K562 (cell line): ENCODE results near the gene LRIF1. TPM values are rescaled to one million over a fixed set of nuclear protein-coding genes. Genes with fewer than 3 reads are reported as not detected.

ENCODE experiments used
- ATAC-seq: fragments of 200-7000 bp; cut with Tn5 transposase; 3 replicates; pipeline ENCODE4 v1.9.1; 2020; ENCODE audit warnings: moderate library complexity
- BruUV-seq: library from RNA; stranded (reverse); fragments of 400-500 nt; replicated peaks from 2 replicates; lab custom pipeline; 2021; lab: Mats Ljungman, UMichigan
- CTCF ChIA-PET: fragments of 300-600 bp; formaldehyde crosslinking; extraction: SDS; loops from one replicate; lab custom pipeline; 2021; ENCODE audit warnings: low intra/inter-chr PET ratio; lab: Yijun Ruan, JAX
- POLR2A ChIA-PET: fragments of 300-600, 350-650 bp; sonication (Branson Sonifier 250); formaldehyde crosslinking; extraction: SDS; loops from one replicate; lab custom pipeline; 2021; ENCODE audit warnings: antibody characterized with exemption, inconsistent platforms; lab: Yijun Ruan, JAX
- DNase-seq, 4 experiments: peaks; one replicate each; pipeline versions ENCODE4 v3.0.0 to v3.0.0-alpha.2; 2011 to 2018; ENCODE audit warnings: low spot score in 3 of 4, mixed read lengths in 3 of 4; ENCODE audit errors: extremely low read depth in 1 of 4
- FAIRE-seq: peaks from 2 replicates; lab custom pipeline; 2011; peaks lifted over from hg19 to GRCh38; lab: Jason Lieb, UNC
- H2AFZ ChIP-seq: 2 replicates; pipeline ENCODE4 v1.6.0; 2011; ENCODE audit warnings: low read depth, low read length, control low read depth, inconsistent platforms
- H3K27ac ChIP-seq: fragments of 200-600 bp; 3 replicates; pipeline ENCODE4 v1.8.0; 2011; ENCODE audit warnings: low read depth, mild to moderate bottlenecking, control low read depth, inconsistent platforms, low read length, moderate library complexity, mixed read lengths; ENCODE audit errors: extremely low read depth
- H3K27me3 ChIP-seq, 2 experiments: fragments of 300-600 bp in 1 of 2; 2 replicates in 1 of 2; 3 replicates in 1 of 2; pipeline versions ENCODE4 v1.6.0 to v1.8.0; 2011; ENCODE audit warnings: inconsistent platforms in 2 of 2, low read length in 2 of 2, mild to moderate bottlenecking in 1 of 2, mixed read lengths in 1 of 2, moderate library complexity in 1 of 2; ENCODE audit not compliant: control insufficient read depth in 2 of 2, insufficient read depth in 2 of 2
- H3K36me3 ChIP-seq: fragments of 300-600 bp; 3 replicates; pipeline ENCODE4 v1.8.0; 2011; ENCODE audit warnings: mild to moderate bottlenecking, low read length, inconsistent platforms; ENCODE audit not compliant: control insufficient read depth, insufficient read depth
- H3K4me1 ChIP-seq, 2 experiments: fragments of 200-600 bp in 1 of 2; replicated peaks in 1 of 2; 2 replicates in 1 of 2; 3 replicates in 1 of 2; pipeline versions ENCODE4 v1.5.1 to v1.8.0; 2011; ENCODE audit warnings: inconsistent platforms in 2 of 2, low read length in 2 of 2, mild to moderate bottlenecking in 1 of 2, mixed read lengths in 1 of 2, moderate library complexity in 1 of 2; ENCODE audit not compliant: control insufficient read depth in 2 of 2, insufficient read depth in 2 of 2
- H3K4me2 ChIP-seq: 2 replicates; pipeline ENCODE4 v1.6.1; 2011; ENCODE audit warnings: low read length, control low read depth, inconsistent platforms, mixed read lengths; ENCODE audit not compliant: insufficient read depth
- H3K4me3 ChIP-seq: fragments of 200-600 bp; sonication (generic), shearing (Covaris generic); 2 replicates; pipeline ENCODE4 v1.5.1; 2016; ENCODE audit warnings: control low read depth, inconsistent platforms
- H3K79me2 ChIP-seq: fragments of 200-600 bp; 3 replicates; pipeline ENCODE4 v1.8.0; 2011; ENCODE audit warnings: low read length, inconsistent platforms; ENCODE audit not compliant: control insufficient read depth, insufficient read depth
- H3K9ac ChIP-seq, 2 experiments: 2 replicates each; pipeline versions ENCODE4 v1.6.0 to v1.6.1; 2011; ENCODE audit warnings: low read depth in 2 of 2, low read length in 2 of 2, control low read depth in 1 of 2, inconsistent platforms in 1 of 2, mild to moderate bottlenecking in 1 of 2, mixed read lengths in 1 of 2; ENCODE audit not compliant: insufficient read depth in 1 of 2
- H3K9me1 ChIP-seq: one replicate; pipeline ENCODE4 v1.6.0; 2011; ENCODE audit warnings: inconsistent platforms, mild to moderate bottlenecking, low read length, moderate library complexity; ENCODE audit not compliant: control insufficient read depth, insufficient read depth
- H3K9me3 ChIP-seq: replicated peaks from 2 replicates; pipeline ENCODE4 v1.5.1; 2011; ENCODE audit warnings: low read depth, low read length, inconsistent platforms; ENCODE audit not compliant: control insufficient read depth, insufficient read depth
- H4K20me1 ChIP-seq: replicated peaks from 2 replicates; pipeline ENCODE4 v1.6.1; 2011; ENCODE audit warnings: low read length, inconsistent platforms, mixed read lengths; ENCODE audit not compliant: control insufficient read depth, insufficient read depth
- BHLHE40 ChIP-seq: IDR thresholded peaks from 2 replicates; pipeline ENCODE4 v1.6.1; 2011; ENCODE audit warnings: low read length, improper control_type of control experiment
- CHD4 ChIP-seq: fragments of 200-600 bp; sonication (generic); IDR thresholded peaks from 3 replicates; pipeline ENCODE4 v1.6.1; 2012; ENCODE audit warnings: low read depth, mild to moderate bottlenecking, mixed read lengths, low read length, inconsistent platforms; ENCODE audit not compliant: insufficient read depth, insufficient replicate concordance, poor library complexity, severe bottlenecking
- E2F3 ChIP-seq: fragments of 250-450 bp; sonication (Bioruptor Pico); IDR thresholded peaks from 2 replicates; pipeline ENCODE4 v1.4.0; 2020; ENCODE audit warnings: mild to moderate bottlenecking
- E2F4 ChIP-seq: sonication (generic); formaldehyde crosslinking; IDR thresholded peaks from 2 replicates; pipeline ENCODE4 v1.8.0; 2022; ENCODE audit warnings: mild to moderate bottlenecking, low read depth, missing genetic modification reagents
- GATAD2A ChIP-seq: fragments of 450-650 bp; IDR thresholded peaks from 2 replicates; pipeline ENCODE4 v1.6.1; 2017
- HDGF ChIP-seq: fragments of 450-650 bp; IDR thresholded peaks from 2 replicates; pipeline ENCODE4 v1.6.1; 2016
- HMG20A ChIP-seq: fragments of 450-650 bp; formaldehyde crosslinking; conservative IDR thresholded peaks from 2 replicates; pipeline ENCODE4 v1.4.0; 2020; ENCODE audit warnings: mild to moderate bottlenecking, mixed read lengths
- IRF1 ChIP-seq: sonication (generic); formaldehyde crosslinking; IDR thresholded peaks from 2 replicates; pipeline ENCODE4 v1.8.0; 2022; ENCODE audit warnings: missing genetic modification reagents, mild to moderate bottlenecking, borderline replicate concordance
- KLF1 ChIP-seq: fragments of 450-650 bp; IDR thresholded peaks from 2 replicates; pipeline ENCODE4 v1.6.1; 2016; ENCODE audit warnings: missing genetic modification characterization, missing compliant biosample characterization
- MLX ChIP-seq, 2 experiments: fragments of 450-650 bp in 1 of 2; sonication (generic) in 1 of 2; formaldehyde crosslinking; conservative IDR thresholded peaks; 2 replicates each; pipeline versions ENCODE4 v1.4.0 to v1.8.1; 2020 to 2022; ENCODE audit warnings: mild to moderate bottlenecking in 1 of 2, missing genetic modification reagents in 1 of 2
- POLR2A ChIP-seq: fragments of 450-650 bp; conservative IDR thresholded peaks from 2 replicates; pipeline ENCODE4 v1.6.1; 2016
- RBM22 ChIP-seq: fragments of 200-400 bp; formaldehyde crosslinking; IDR thresholded peaks from 2 replicates; pipeline ENCODE4 v1.6.1; 2018; ENCODE audit warnings: low read length, low read depth; ENCODE audit not compliant: poor library complexity, severe bottlenecking
- TCF7 ChIP-seq: sonication (generic); IDR thresholded peaks from 2 replicates; pipeline ENCODE4 v1.6.1; 2016; ENCODE audit warnings: antibody characterized with exemption, borderline replicate concordance
- ZC3H8 ChIP-seq: fragments of 450-650 bp; IDR thresholded peaks from 2 replicates; pipeline ENCODE4 v1.6.1; 2017
- ZNF197 ChIP-seq: fragments of 200-800 bp; sonication (Bioruptor generic); IDR thresholded peaks from 2 replicates; pipeline ENCODE4 v1.6.1; 2016; ENCODE audit warnings: low read depth, missing genetic modification characterization, missing compliant biosample characterization
- WGBS: fragments of 100-300 bp; shearing (Covaris generic); methylation state at CpG from one replicate; pipeline ENCODE4 v1.1.6; 2016; ENCODE audit warnings: low coverage, mixed read lengths; ENCODE audit not compliant: insufficient coverage; ENCODE audit errors: missing lambda C conversion rate; 5-methylcytosine and 5-hydroxymethylcytosine counted together
- in situ Hi-C: fragments of 300-500 bp; cut with MboI; formaldehyde crosslinking; loops from 4 replicates; pipeline ENCODE4 v1.15.0; 2018; ENCODE audit warnings: inconsistent platforms, mixed read lengths
- intact Hi-C: fragments of 100-400 bp; cut with micrococcal nuclease; formaldehyde crosslinking; loops from 2 replicates; pipeline ENCODE4 v1.14.2; 2022
- polyA plus RNA-seq, 8 experiments: library from polyadenylated mRNA; depleted of rRNA in 4 of 8; stranded (reverse) in 5 of 8; unstranded in 3 of 8; fragments of >200 nt; fragmentation: Nextera tagmentation in 2 of 8; fragmentation: Illumina TruSeq in 1 of 8; extraction: Ambion mirVana in 2 of 8; extraction: Trizol in 1 of 8; gene quantifications; 2 replicates each; pipeline versions ENCODE4 v1.2.1 to v1.2.3, GENCODE V29; 2011 to 2014; ENCODE audit warnings: inconsistent platforms in 1 of 8, missing spikeins in 1 of 8
- total RNA-seq, 7 experiments: library from RNA; depleted of rRNA in 6 of 7; stranded (reverse); fragments of >200 nt in 6 of 7; fragmentation: Illumina TruSeq in 2 of 7; extraction: Trizol in 2 of 7; gene quantifications; 2 replicates each; pipeline versions ENCODE4 v1.2.1 to v1.2.3, GENCODE V29; 2011 to 2021; ENCODE audit warnings: low replicate concordance in 1 of 7
- TF ChIP-seq, protein P1 (sequence below): fragments of 250-450 bp; sonication (Bioruptor Pico); IDR thresholded peaks from 2 replicates; pipeline ENCODE4 v1.8.0; 2022; ENCODE audit warnings: moderate library complexity, mild to moderate bottlenecking, inconsistent platforms
- TF ChIP-seq, protein P2 (sequence below): IDR thresholded peaks from 3 replicates; pipeline ENCODE4 v1.6.1; 2011; ENCODE audit warnings: borderline replicate concordance, mild to moderate bottlenecking, moderate library complexity; ENCODE audit not compliant: insufficient read length; ENCODE audit errors: extremely low read depth

The LRIF1 gene
- total and polyA plus RNA-seq, 9 of the 15 experiments (the other 6 are each of a cell fraction or from before 2014, with no cell fraction given) = 35.6 to 88.8 (median 74.1) TPM

DNA sequence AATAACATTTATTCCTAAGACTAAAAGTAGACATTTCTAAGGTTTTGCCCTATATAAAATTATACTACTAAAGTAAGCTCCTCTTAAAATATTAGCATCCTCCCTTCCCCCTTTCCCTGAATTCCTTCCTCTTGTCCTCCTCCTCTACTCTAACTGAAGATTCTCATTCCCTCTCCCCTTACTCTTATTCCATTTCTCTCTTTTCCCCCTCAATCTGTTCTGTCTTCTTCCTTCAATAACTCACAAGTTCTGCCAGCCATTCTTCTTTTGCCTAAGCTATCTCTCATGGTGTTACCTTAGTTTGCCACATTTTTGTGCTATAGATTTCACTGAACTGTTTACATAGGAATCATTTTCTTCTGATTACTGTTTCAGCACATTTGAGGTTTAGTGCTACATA is 10.7 kb downstream of the LRIF1 start (continued):
- TF ChIP-seq RBM22 = no peak
- TF ChIP-seq CHD4 = no peak
- peak; percentile 47; the same call in 1 of the 2 replicates for TF ChIP-seq POLR2A
- TF ChIP-seq E2F4 (CRISPR knock-in tag) = no peak
- TF ChIP-seq, protein P1, sequence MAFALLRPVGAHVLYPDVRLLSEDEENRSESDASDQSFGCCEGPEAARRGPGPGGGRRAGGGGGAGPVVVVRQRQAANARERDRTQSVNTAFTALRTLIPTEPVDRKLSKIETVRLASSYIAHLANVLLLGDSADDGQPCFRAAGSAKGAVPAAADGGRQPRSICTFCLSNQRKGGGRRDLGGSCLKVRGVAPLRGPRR = no peak
- TF ChIP-seq IRF1 (CRISPR knock-in tag) = no peak

- BruUV-seq = no TSS peak
- no peaks in the 10 kb centered on the region for H4K20me1 ChIP-seq
- H3K27me3 ChIP-seq = no peaks in the 10 kb centered on the region
- intact Hi-C loops = no loop called here
- ATAC-seq = no peak
- H3K36me3 ChIP-seq = peaks cover 96% of the 10 kb centered on the region
- FAIRE-seq = no peak
- no peak for DNase-seq
- H3K79me2 ChIP-seq = peaks cover 66% of the 10 kb centered on the region
- no peak overlapping the region for H3K4me2 ChIP-seq
- no peak overlapping the region for H3K4me3 ChIP-seq
- no peak overlapping the region for H3K27ac ChIP-seq
- H3K4me1 ChIP-seq = peaks cover 0 to 3% of the 10 kb centered on the region in 2 experiments; a peak in 1 of 5 replicates
- H2AFZ ChIP-seq = no peak overlapping the region
- ChIA-PET CTCF (no interaction called here), POLR2A (interaction anchor here (0.6 kb wide), 1 partner anchor 9 kb away, joined by 5 read pairs; no protein-coding TSS in a partner anchor)
- H3K9me1 ChIP-seq = no peaks in the 10 kb centered on the region
- H3K9me3 ChIP-seq = no peaks in the 10 kb centered on the region
- in situ Hi-C loops = no loop called here
- 91% methylated on average over 2 of the region's 2 CpGs for WGBS
- H3K9ac ChIP-seq = no peak overlapping the region
- no peak for TF ChIP-seq ZC3H8
- no peak for TF ChIP-seq GATAD2A
- TF ChIP-seq HDGF = no peak
- no peak for TF ChIP-seq KLF1
- TF ChIP-seq E2F3 (CRISPR knock-in tag) = no peak
- no peak for TF ChIP-seq BHLHE40
- TF ChIP-seq MLX (CRISPR knock-in tag; conservative IDR thresholded peaks at IDR 0.05) = no peak
- no peak for TF ChIP-seq ZNF197 (CRISPR knock-in tag)
- no peak for TF ChIP-seq HMG20A (CRISPR knock-in tag)
- TF ChIP-seq TCF7 = no peak
- TF ChIP-seq, protein P2, sequence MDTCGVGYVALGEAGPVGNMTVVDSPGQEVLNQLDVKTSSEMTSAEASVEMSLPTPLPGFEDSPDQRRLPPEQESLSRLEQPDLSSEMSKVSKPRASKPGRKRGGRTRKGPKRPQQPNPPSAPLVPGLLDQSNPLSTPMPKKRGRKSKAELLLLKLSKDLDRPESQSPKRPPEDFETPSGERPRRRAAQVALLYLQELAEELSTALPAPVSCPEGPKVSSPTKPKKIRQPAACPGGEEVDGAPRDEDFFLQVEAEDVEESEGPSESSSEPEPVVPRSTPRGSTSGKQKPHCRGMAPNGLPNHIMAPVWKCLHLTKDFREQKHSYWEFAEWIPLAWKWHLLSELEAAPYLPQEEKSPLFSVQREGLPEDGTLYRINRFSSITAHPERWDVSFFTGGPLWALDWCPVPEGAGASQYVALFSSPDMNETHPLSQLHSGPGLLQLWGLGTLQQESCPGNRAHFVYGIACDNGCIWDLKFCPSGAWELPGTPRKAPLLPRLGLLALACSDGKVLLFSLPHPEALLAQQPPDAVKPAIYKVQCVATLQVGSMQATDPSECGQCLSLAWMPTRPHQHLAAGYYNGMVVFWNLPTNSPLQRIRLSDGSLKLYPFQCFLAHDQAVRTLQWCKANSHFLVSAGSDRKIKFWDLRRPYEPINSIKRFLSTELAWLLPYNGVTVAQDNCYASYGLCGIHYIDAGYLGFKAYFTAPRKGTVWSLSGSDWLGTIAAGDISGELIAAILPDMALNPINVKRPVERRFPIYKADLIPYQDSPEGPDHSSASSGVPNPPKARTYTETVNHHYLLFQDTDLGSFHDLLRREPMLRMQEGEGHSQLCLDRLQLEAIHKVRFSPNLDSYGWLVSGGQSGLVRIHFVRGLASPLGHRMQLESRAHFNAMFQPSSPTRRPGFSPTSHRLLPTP = no peak
These were observed 11.7 kb downstream of the LRIF1 start for GRCh38 chr1:110952031-110952430.
